GM19463 (cell line): Measurements from ENCODE around the gene DAGLB.
"Not testable (repeated sequence)": the region's sequence is repeated elsewhere in the genome, so short reads cannot be mapped to it uniquely, and the experiment has no call there.

Source experiments
- ATAC-seq: cut with Tn5 transposase; IDR thresholded peaks from one replicate; pipeline ENCODE4 v1.9.1; 2021; ENCODE audit warnings: mild to moderate bottlenecking, moderate library complexity; ENCODE audit not compliant: unreplicated experiment

Gene DAGLB

DNA sequence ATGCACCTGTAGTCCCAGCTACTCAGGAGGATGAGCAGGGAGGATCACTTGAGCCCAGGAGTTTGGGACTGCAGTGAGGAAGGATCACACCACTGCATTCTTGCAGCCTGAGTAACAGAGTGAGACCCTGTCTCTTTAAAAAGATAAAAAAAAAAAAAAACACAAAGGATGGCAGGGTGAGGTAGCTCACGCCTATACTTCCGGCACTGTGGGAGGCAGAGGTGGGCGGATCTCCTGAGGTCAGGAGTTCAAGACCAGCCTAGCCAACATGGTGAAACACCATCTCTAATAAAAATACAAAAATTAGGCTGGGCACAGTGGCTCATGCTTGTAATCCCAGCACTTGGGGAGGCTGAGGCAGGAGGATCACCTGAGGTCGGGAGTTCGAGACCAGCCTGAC lies 15.9 kb upstream of the DAGLB start:
- ATAC-seq: not testable (repeated sequence)

- ATAC-seq: no peak
These were observed 14.3 kb upstream of the DAGLB start for GRCh38 chr7:6461946-6462550.

DNA sequence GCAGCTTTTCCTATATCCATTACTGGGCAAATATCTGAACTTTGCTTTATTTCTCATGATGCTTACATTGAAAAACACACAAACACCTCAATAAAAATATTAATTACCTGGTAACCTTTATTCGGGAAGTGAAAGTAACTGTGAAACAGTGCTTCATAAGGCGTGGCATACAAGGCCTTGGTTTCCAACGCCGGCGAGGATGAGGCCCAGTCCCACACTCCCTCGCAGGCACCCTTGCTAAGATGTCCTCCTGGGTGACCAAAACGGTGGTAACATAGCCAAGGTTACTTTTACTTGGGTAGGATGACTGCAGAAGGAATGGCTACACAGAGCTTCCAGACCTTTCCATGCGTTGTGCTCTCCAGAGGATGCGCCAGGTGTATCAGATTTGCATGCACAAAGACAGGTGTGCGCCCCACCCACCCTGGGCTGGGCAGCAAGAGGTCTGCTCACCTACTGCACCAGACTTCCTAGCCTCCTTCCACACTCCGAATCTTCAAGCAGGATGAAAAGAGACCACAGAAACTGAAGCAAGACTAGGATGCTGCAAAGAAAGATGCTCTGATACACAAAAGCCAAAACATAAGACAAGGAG lies 13.3 kb upstream of the DAGLB start:
- ATAC-seq: no peak

DNA sequence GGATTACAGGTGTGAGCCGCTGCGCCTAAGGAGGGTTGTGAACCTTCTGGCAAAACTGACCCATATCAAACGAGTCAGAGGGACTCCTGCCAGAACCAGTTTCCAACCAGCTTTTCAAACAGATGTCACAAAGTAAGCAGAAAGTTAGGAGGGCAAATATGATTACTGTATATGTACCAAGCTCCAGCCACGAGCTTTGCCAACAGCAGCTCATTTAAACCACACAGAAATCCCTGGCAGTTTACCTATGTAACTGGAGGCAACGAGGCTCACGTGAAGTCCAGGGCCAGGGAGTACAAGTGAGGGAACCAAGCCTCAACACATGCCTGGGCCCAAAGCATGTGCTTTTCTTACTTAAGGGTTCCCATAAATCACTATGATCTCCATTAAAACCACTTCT lies 12.5 kb upstream of the DAGLB start:
- ATAC-seq: no peak

GRCh38 chr7:6458676-6459075 lies 10.9 kb upstream of the DAGLB start:
- not testable (repeated sequence) for ATAC-seq

- no peak for ATAC-seq
These were observed 6.0 kb upstream of the DAGLB start for GRCh38 chr7:6453734-6454133.

DNA sequence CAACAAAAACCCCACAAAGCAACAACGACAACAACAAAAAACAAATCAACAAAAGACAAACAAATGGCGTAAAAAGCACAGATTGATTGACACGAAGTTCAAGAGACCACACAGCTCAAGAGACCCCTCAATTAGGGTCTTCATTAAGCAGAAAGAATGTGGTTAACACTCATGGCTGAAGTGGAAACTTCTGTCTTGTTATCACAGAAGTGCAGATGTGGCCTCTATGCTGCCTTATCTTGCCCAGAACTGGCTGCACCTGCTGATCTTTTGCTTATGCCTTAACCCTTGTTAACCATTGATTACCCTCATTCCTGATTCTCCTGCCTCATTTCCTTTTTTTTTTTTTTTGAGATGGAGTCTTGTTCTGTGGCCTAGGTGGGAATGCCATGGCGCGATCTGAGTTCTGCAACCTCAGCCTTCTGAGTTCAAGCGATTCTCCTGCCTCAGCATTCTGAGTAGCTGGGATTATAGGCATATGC lies 3.5 kb upstream of the DAGLB start:
- no peak for ATAC-seq

GRCh38 chr7:6450591-6450990 lies 2.8 kb upstream of the DAGLB start:
- ATAC-seq: not testable (repeated sequence)

DNA sequence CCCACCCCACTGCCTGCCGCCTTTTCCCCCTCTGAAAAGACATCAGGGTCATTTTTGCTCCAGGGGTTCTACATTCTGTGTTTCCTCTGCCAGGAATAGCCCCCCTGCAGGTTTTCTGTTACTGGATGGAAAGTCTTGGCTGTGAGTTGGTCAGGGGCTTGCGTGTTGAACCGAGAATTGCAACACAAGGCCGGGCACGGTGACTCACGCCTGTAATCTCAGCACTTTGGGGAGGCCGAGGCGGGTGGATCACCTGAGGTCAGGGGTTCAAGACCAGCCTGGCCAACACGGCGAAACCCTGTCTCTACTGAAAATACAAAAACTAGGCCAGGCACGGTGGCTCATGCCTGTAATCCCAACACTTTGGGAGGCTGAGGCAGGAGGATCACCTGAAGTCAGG lies 2.1 kb upstream of the DAGLB start:
- ATAC-seq: not testable (repeated sequence)

DNA sequence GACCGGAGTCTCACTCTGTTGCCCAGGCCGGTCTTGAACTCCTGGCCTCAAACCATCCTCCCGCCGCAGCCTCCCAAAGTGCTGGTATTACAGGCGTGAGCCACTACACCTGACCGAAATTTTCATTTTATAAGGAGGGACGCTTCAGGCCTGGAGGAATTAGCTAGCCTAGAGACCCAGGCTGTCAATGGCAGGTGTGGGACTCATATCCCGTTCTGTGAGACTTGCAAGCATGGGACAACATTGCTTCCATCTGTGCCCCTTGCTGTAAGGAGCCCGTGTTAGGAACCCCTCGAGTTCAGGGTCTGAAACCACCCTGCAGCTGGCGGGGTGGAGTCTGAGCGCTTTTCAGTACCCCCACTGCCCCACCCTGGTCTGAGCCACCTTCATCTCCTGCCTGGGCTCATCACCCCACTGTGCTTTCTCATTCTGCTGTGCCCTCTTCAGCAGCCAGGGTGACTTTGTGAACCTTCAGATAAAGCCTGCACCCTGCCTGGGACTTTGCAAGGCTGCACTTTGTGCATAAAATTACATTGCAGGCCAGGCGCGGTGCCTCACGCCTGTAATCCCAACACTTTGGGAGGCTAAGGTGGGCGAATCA lies 1.3 kb upstream of the DAGLB start:
- ATAC-seq: no peak

DNA sequence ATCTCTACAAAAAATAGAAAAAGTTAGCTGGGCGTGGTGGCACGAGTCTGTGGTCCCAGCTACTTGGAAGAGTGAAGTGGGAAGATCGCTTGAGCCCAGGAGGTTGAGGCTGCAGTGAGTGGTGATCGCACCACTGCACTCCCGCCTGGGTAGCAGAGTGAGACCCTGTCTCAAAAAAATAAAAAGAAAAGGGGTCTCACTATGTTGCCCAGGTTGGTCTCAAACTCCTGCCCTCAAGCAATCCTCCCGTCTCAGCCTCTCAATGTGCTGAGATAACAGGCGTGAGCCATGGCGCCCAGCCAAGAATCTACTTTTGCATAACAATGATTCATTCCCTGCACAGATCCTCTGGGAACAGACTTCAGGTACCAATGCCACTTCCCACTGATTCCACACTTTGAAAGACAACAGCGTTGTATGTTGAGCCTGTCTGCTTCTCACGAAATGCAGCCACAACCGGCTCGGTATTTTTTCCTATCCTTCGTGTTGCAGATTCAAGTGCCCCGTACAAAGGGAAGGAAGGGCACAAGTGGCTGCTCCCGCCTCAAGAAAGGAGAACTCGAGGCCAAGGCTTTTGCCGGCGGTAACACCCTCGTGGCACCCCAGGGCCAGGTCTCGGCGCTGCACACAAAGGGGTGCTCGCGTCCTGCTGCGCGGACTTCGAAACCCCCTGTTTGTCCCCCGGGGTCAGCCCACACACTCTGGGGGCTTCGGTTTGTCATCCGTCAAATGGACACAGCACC lies 745 bp downstream of the DAGLB start:
- peak; percentile 32 for ATAC-seq

DNA sequence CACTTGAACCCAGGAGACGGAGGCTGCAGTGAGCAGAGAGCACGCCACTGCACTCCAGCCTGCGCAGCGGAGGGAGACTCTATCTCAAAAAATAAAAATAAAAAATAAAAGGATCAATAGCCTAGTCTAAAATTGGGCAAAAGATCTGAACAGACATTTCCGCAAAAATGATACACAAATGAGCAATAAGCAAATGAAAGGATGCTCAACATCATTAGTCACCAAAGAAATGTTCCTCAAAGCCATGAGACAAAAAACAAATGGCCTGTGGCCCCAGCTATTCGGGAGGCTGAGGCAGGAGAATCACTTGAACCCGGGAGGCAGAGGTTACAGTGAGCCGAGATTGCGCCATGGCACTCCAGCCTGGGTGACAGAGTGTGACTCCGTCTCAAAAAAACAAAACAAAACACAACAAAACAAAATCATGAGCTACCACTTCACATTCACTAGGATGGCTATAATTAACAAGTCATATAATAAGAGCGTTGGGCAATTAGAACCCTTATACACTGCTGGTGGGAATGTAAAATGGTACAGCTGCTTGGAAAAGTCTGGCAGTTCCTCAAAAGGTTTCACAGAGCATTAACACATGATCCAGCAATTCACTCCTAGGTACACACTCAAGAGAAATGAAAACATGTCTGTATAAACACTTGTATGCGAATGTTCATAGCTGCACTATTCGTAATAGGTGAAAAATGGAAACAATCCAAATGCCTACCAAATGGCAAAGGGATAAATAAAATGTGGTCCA lies 3.1 kb downstream of the DAGLB start:
- no peak for ATAC-seq

GRCh38 chr7:6443372-6443941 lies 4.3 kb downstream of the DAGLB start:
- ATAC-seq: no peak

GRCh38 chr7:6442114-6442513 lies 5.6 kb downstream of the DAGLB start:
- ATAC-seq: no peak

GRCh38 chr7:6440381-6440780 lies 7.4 kb downstream of the DAGLB start:
- ATAC-seq: no peak

- ATAC-seq: no peak
These were observed 9.3 kb downstream of the DAGLB start for GRCh38 chr7:6438427-6438826.

DNA sequence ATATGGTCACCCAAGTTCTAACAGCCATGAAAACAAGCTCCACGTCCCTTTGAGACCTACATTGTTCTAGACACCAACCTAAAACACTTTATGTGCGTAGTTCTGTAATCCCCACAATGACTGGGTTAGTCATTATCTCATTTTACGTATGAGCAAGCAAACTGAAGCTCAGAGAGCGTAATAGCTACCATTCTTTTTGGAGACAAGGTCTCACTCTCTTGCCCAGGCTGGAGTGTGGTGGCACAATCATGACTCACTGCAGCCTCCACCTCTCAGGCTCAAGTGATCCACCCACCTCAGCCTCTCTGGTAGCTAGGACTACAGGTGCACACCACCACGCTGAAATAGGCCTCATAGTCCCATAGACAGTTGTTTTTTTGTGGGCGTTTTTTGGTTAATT lies 10.5 kb downstream of the DAGLB start:
- ATAC-seq: no peak

DNA sequence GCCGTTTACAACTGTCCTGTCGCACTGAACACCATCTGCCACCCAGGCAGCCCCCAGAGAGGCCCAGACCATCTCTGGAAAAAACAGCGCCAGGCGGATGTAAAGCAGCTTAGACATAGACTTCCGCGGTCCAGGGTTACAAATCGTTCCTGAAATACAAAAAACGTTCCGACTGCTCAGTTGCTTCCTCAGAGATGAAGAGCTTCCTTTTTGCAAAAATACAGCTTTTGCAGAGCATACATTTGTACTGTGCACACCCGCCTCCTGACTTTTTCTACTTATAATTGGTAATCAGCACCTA lies 11.4 kb downstream of the DAGLB start:
- peak; percentile 51 for ATAC-seq

- no peak for ATAC-seq
These were observed 12.0 kb downstream of the DAGLB start for GRCh38 chr7:6435486-6436384.
